Stimulated activated CD8-positive, alpha-beta memory T cell treated with anti-CD3 and anti-CD28 coated beads, Interleukin-2, amount 100 ng/mL, for 48 hours (primary cell): ENCODE data around the gene UTP11.

ENCODE experiments used
- DNase-seq, 2 donors: peaks; one replicate each; pipeline ENCODE4 v3.0.0-alpha.2; 2020; ENCODE audit warnings: low read depth in 2 of 2

Gene UTP11

DNA sequence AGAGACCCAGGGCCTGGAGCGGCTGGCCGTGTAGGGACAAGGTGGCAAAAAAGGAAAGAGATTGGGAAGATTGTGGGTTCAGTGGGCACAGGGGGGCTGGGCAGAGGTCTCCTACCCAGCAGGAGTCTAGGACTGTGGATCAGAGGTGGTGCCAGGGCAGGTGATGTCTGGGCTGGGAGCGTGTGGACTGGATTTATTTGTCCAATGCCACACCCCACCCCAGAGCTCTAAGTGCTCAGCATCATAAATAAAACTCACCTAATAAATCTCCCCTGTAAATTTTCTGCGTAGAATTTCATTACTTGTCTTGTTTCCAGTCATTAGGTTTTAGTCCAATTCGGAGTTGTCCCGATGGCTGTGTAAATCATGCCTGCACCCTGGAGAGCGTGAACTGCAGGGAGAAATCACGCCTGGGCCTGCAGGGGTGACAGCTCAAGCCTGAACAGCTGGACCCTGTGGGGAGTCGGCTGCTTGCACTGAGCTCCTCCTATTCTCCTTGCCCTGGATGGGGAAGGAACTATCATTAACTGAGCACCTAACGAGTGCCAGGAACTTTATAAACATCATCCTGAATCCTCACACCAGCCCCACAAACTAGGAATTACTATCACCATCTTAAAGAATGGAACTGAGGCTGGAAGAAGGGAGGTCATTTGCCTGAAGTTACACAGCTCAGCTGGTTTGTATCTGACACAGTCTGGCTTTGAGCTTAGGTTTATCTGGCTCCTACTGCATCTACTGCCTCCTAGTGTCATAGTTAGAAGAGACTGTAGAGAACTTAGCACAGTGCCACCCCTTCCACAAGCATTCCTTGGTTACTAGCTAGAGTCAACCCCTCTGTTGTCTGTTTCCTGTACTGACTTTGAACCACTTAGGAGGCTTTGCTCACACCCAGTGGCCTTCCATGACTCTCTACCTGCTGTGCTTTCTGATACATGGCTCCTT is 59.0 kb downstream of the UTP11 start:
- DNase-seq: no peak

DNA sequence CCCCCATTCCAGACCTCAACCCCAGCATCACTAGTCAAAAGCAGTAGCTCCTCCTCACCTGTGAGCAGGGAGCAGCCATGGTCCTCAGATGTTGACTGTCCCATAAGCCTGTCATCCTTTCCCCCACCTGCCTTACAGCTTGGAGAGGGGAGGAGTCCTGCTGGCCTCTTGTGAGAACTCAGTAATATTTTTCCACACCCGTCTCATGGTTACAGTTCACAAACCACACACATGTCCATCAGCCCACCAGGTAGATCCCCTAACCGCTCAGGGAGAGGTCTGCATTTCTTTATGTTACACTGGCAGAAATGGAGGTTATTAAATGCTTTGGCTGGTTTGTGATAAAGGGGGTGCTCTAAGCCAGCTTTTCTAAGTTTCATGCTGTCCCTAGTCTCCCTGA is 60.3 kb downstream of the UTP11 start:
- no peak for DNase-seq

DNA sequence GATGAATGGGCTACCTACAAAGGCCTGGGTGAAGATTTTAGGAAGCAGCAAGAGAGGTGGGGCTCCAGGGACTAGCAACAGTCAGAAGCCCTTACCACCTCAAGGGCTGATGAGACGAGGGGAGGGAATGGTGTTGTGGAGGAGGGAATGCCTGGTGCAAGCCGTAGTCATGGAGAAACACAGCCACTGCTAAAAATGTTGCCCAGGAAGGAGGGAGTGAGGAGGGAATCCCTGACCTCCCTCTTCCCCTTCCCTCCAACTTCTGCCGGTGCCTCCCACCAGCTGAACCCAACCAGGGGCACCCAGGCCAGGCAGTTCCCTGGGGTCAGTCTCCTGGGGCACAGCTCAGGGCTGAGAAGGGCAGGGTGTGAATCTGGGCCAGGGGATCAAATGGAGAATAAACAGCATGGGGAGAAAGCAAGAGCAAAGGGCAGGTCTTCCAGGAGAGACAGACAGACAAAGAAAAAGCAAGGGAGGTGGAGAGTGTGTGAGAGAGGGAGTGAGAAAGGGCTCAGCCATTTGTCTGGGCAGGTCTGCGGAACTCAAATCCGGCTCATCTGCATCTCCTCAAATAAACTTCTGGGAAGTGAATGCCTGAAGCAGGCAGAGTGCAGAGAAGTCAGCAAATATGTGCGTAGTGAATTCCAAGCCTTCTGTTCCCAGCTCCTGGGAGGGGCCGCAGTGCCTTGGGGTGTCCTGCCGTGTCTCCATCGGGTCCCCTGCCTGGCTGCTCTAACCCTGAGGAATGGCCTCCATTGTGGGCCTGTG is 61.2 kb downstream of the UTP11 start:
- no peak for DNase-seq

DNA sequence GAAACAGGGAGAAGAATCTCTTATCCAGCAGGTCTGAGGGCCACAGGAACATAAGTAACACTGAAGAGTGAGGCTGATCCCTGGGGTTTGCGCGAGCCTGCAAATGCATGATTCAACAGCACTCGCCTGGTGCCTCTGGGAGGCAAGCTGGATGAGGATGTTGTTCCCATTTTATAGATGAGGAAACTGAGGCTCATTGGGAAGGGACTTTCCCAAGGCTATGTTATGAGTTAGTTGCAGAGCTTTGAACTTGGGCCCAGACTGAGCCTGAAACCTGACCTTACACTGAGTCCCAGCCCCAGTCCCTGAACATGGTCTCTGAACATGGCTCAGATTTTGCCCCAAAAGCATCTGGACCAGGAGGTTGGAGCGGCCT is 61.8 kb downstream of the UTP11 start:
- no peak for DNase-seq
